OCI-LY7 (cell line): Measurements from ENCODE around the gene CRYBA1. TPM values are rescaled to one million over a fixed set of nuclear protein-coding genes. Genes with fewer than 3 reads are reported as not detected.

Experiments
- BruUV-seq: library from RNA; stranded (reverse); fragments of 400-500 nt; replicated peaks from 2 replicates; lab custom pipeline; 2021; lab: Mats Ljungman, UMichigan
- CTCF ChIA-PET: fragments of 300-600 bp; sonication (Branson Sonifier 250); formaldehyde crosslinking; loops from one replicate; lab custom pipeline; 2022; ENCODE audit warnings: antibody characterized with exemption; ENCODE audit not compliant: unreplicated experiment; lab: Charles Lee
- POLR2A ChIA-PET: fragments of 300-600 bp; sonication (Branson Sonifier 250); formaldehyde crosslinking; loops from one replicate; lab custom pipeline; 2022; ENCODE audit warnings: antibody characterized with exemption; lab: Charles Lee
- DNase-seq: peaks from one replicate; pipeline ENCODE4 v3.0.0-alpha.2; 2015; ENCODE audit warnings: low spot score
- H2AFZ ChIP-seq: fragments of 200-600 bp; sonication (generic), shearing (Covaris generic); 2 replicates; pipeline ENCODE4 v1.6.1; 2014; ENCODE audit warnings: mild to moderate bottlenecking, antibody characterized with exemption, low read length, moderate library complexity
- H3K27ac ChIP-seq: fragments of 200-600 bp; sonication (generic); 2 replicates; pipeline ENCODE4 v1.5.1; 2014; ENCODE audit warnings: mixed run types, low read depth, mild to moderate bottlenecking, moderate library complexity, low read length, inconsistent platforms; ENCODE audit not compliant: poor library complexity, severe bottlenecking
- H3K36me3 ChIP-seq: fragments of 200-600 bp; sonication (generic); 2 replicates; pipeline ENCODE4 v1.6.1; 2014; ENCODE audit warnings: mild to moderate bottlenecking, antibody characterized with exemption, low read length, moderate library complexity, mixed read lengths; ENCODE audit not compliant: insufficient read depth
- H3K4me1 ChIP-seq: fragments of 200-600 bp; sonication (generic); 2 replicates; pipeline ENCODE4 v1.5.1; 2014; ENCODE audit warnings: mild to moderate bottlenecking, low read length; ENCODE audit not compliant: insufficient read depth, poor library complexity, severe bottlenecking
- H3K4me2 ChIP-seq: fragments of 200-600 bp; sonication (generic); 2 replicates; pipeline ENCODE4 v1.6.1; 2014; ENCODE audit warnings: mild to moderate bottlenecking, low read length
- H3K4me3 ChIP-seq: fragments of 200-600 bp; sonication (generic); 2 replicates; pipeline ENCODE4 v1.5.1; 2014; ENCODE audit warnings: mild to moderate bottlenecking, low read depth, low read length; ENCODE audit not compliant: poor library complexity, severe bottlenecking
- H3K79me2 ChIP-seq: fragments of 200-600 bp; sonication (generic); 2 replicates; pipeline ENCODE4 v1.6.1; 2016; ENCODE audit warnings: low read depth, mild to moderate bottlenecking, low read length, moderate library complexity, mixed read lengths; ENCODE audit not compliant: insufficient read depth
- H3K9me2 ChIP-seq: fragments of 200-600 bp; sonication (generic); 2 replicates; pipeline ENCODE4 v1.6.1; 2016; ENCODE audit warnings: mild to moderate bottlenecking, low read length, mixed read lengths; ENCODE audit not compliant: insufficient read depth
- H3K9me3 ChIP-seq: fragments of 200-600 bp; sonication (generic); 2 replicates; pipeline ENCODE4 v1.6.1; 2014; ENCODE audit warnings: mild to moderate bottlenecking, mixed run types, low read length, mixed read lengths
- H4K20me1 ChIP-seq: fragments of 200-600 bp; sonication (generic); 2 replicates; pipeline ENCODE4 v1.6.1; 2014; ENCODE audit warnings: mild to moderate bottlenecking, antibody characterized with exemption, low read length, moderate library complexity, mixed read lengths; ENCODE audit not compliant: insufficient read depth
- CTCF ChIP-seq: fragments of 200-600 bp; sonication (generic); conservative IDR thresholded peaks from 2 replicates; pipeline ENCODE4 v1.5.1; 2014; ENCODE audit warnings: mild to moderate bottlenecking, antibody characterized with exemption, low read length, moderate library complexity, mixed read lengths
- EZH2phosphoT487 ChIP-seq: fragments of 200-600 bp; sonication (generic); IDR thresholded peaks from 2 replicates; pipeline ENCODE4 v1.6.1; 2018; ENCODE audit warnings: low read depth, borderline replicate concordance, mild to moderate bottlenecking, mixed run types, antibody characterized with exemption, low read length, moderate library complexity, mixed read lengths
- intact Hi-C: fragments of 100-400 bp; cut with micrococcal nuclease; formaldehyde crosslinking; loops from one replicate; pipeline ENCODE4 v1.10.0; 2022; ENCODE audit not compliant: unreplicated experiment
- total RNA-seq, 2 experiments: library from RNA; depleted of rRNA in 1 of 2; stranded (reverse); fragments of >200 nt in 1 of 2; shearing (Covaris generic) in 1 of 2; gene quantifications; 2 replicates each; pipeline ENCODE4 v1.2.3, GENCODE V29; 2014 to 2022

CRYBA1 gene
- total RNA-seq, 2 experiments from 2014 or later = not detected

- Histone ChIP-seq H3K27ac (no peak overlapping the region), H3K79me2 (no peaks in the 10 kb centered on the region), H3K4me3 (no peak overlapping the region), H3K36me3 (peaks cover 4% of the 10 kb centered on the region; the same call in 1 of the 2 replicates), H3K4me1 (peaks cover 6% of the 10 kb centered on the region), H4K20me1 (no peaks in the 10 kb centered on the region), H3K9me2 (no peaks in the 10 kb centered on the region), H3K4me2 (no peak overlapping the region), H2AFZ (no peak overlapping the region), H3K9me3 (no peaks in the 10 kb centered on the region)
- no peak for TF ChIP-seq EZH2phosphoT487
- TF ChIP-seq CTCF = no peak
- BruUV-seq = no TSS peak
- ChIA-PET POLR2A (interaction anchor here (2.1 kb wide), 1 partner anchor 14 kb away, joined by 6 read pairs; no protein-coding TSS in a partner anchor), CTCF (no interaction called here)
- intact Hi-C loops = no loop called here
- DNase-seq = no peak
Measured at GRCh38 chr17:29250666-29251065, 4.0 kb downstream of the CRYBA1 start.

- no TSS peak for BruUV-seq
- Histone ChIP-seq H3K27ac (no peak overlapping the region), H3K4me3 (no peak overlapping the region), H3K4me1 (peaks cover 6% of the 10 kb centered on the region), H3K9me3 (no peaks in the 10 kb centered on the region), H3K79me2 (no peaks in the 10 kb centered on the region), H2AFZ (no peak overlapping the region), H3K9me2 (no peaks in the 10 kb centered on the region), H3K4me2 (no peak overlapping the region), H3K36me3 (peaks cover 10% of the 10 kb centered on the region; the same call in 1 of the 2 replicates), H4K20me1 (no peaks in the 10 kb centered on the region)
- CTCF ChIA-PET = no interaction called here
- POLR2A ChIA-PET = interaction anchor here (2.1 kb wide), 1 partner anchor 14 kb away, joined by 6 read pairs; no protein-coding TSS in a partner anchor
- no peak for DNase-seq
- intact Hi-C loops = no loop called here
- TF ChIP-seq EZH2phosphoT487 = no peak
- TF ChIP-seq CTCF = no peak
Measured at GRCh38 chr17:29251184-29251583, 4.5 kb downstream of the CRYBA1 start.

- H3K4me3 ChIP-seq = no peak overlapping the region
- ChIA-PET POLR2A (interaction anchor here (0.7 to 2.1 kb wide), 2 partner anchors 9 to 13 kb away, joined by 4 to 6 read pairs; no protein-coding TSS in a partner anchor), CTCF (no interaction called here)
- H3K9me3 ChIP-seq = no peaks in the 10 kb centered on the region
- intact Hi-C loops = no loop called here
- no peak overlapping the region for H3K27ac ChIP-seq
- 0 out of 2 replicates have a peak, but pooled peaks cover 5% of the 10 kb centered on the region for H4K20me1 ChIP-seq
- H3K79me2 ChIP-seq = peaks cover 8% of the 10 kb centered on the region; the same call in 1 of the 2 replicates
- H3K36me3 ChIP-seq = peaks cover 20% of the 10 kb centered on the region
- BruUV-seq = no TSS peak
- DNase-seq = peak; percentile 55
- TF ChIP-seq EZH2phosphoT487 (no peak), CTCF (peak; percentile 81)
- H3K4me2 ChIP-seq = no peak overlapping the region
- no peaks in the 10 kb centered on the region for H3K9me2 ChIP-seq
- H3K4me1 ChIP-seq = peaks cover under 1% of the 10 kb centered on the region
- H2AFZ ChIP-seq = no peak overlapping the region
Measured at GRCh38 chr17:29252101-29252791, 5.6 kb downstream of the CRYBA1 start.
